Panc1 (cell line): ENCODE results near the gene EAF2. TPM values are rescaled to one million over a fixed set of nuclear protein-coding genes. Genes with fewer than 3 reads are reported as not detected.
"Not testable (repeated sequence)": the region's sequence is repeated elsewhere in the genome, so short reads cannot be mapped to it uniquely, and the experiment has no call there.

Experiments used
- ATAC-seq: fragments of 200-7000 bp; cut with Tn5 transposase; 2 replicates; pipeline ENCODE4 v1.9.1; 2020; ENCODE audit warnings: mild to moderate bottlenecking, moderate library complexity
- BruUV-seq: library from RNA; stranded (reverse); fragments of 400-500 nt; replicated peaks from 2 replicates; lab custom pipeline; 2021; lab: Mats Ljungman, UMichigan
- CTCF ChIA-PET: fragments of 300-600 bp; sonication (Branson Sonifier 250); formaldehyde crosslinking; loops from one replicate; lab custom pipeline; 2022; ENCODE audit warnings: antibody characterized with exemption; lab: Charles Lee
- POLR2A ChIA-PET: fragments of 300-600 bp; sonication (Branson Sonifier 250); formaldehyde crosslinking; loops from one replicate; lab custom pipeline; 2022; ENCODE audit warnings: antibody characterized with exemption; lab: Charles Lee
- DNase-seq: peaks from one replicate; pipeline ENCODE4 v3.0.0-alpha.2; 2010; ENCODE audit warnings: low read depth, low spot score
- H3K27ac ChIP-seq: 2 replicates; pipeline ENCODE4 v1.5.1; 2011; ENCODE audit warnings: mild to moderate bottlenecking, low read length, inconsistent platforms
- H3K27me3 ChIP-seq: fragments of 200-500 bp; sonication (Bioruptor generic); 2 replicates; pipeline ENCODE4 v1.6.0; 2014; ENCODE audit warnings: low read length, inconsistent platforms; ENCODE audit not compliant: control insufficient read depth, insufficient read depth
- H3K36me3 ChIP-seq: fragments of 200-500 bp; sonication (Bioruptor generic); 2 replicates; pipeline ENCODE4 v1.5.1; 2014; ENCODE audit warnings: inconsistent platforms, mild to moderate bottlenecking, low read length, moderate library complexity; ENCODE audit not compliant: control insufficient read depth, insufficient read depth
- H3K4me1 ChIP-seq: 2 replicates; pipeline ENCODE4 v1.5.1; 2011; ENCODE audit warnings: inconsistent platforms, mild to moderate bottlenecking, low read length, moderate library complexity; ENCODE audit not compliant: control insufficient read depth, insufficient read depth
- H3K4me3 ChIP-seq, 2 experiments: 2 replicates each; pipeline ENCODE4 v1.5.1; 2011 to 2012; ENCODE audit warnings: low read depth in 2 of 2, low read length in 2 of 2, mild to moderate bottlenecking in 2 of 2, inconsistent platforms in 1 of 2, moderate library complexity in 1 of 2
- H3K9me3 ChIP-seq: fragments of 200-500 bp; sonication (Bioruptor generic); 2 replicates; pipeline ENCODE4 v1.5.1; 2014; ENCODE audit warnings: low read depth, mild to moderate bottlenecking, inconsistent platforms, low read length, moderate library complexity; ENCODE audit not compliant: control insufficient read depth, insufficient read depth
- POLR2AphosphoS5 ChIP-seq: IDR thresholded peaks from 2 replicates; pipeline ENCODE4 v1.6.1; 2012; ENCODE audit warnings: mild to moderate bottlenecking, low read depth, low read length, moderate library complexity
- REST ChIP-seq, 2 experiments: IDR thresholded peaks; 2 replicates each; pipeline ENCODE4 v1.6.1; 2011 to 2012; ENCODE audit warnings: low read depth in 2 of 2, control low read depth in 1 of 2, low read length in 1 of 2, mild to moderate bottlenecking in 1 of 2, moderate library complexity in 1 of 2; ENCODE audit not compliant: insufficient read depth in 1 of 2
- SIN3A ChIP-seq: IDR thresholded peaks from 2 replicates; pipeline ENCODE4 v1.6.1; 2012; ENCODE audit warnings: low read depth, mild to moderate bottlenecking, low read length, moderate library complexity, borderline replicate concordance; ENCODE audit not compliant: insufficient read depth
- TCF7L2 ChIP-seq: IDR thresholded peaks from 2 replicates; pipeline ENCODE4 v1.6.1; 2011; ENCODE audit warnings: mild to moderate bottlenecking, low read depth, low read length, inconsistent platforms
- in situ Hi-C: cut with HindIII; loops from 2 replicates; pipeline ENCODE4 v1.10.0; 2016; ENCODE audit warnings: low sequenced_read_pairs, low pct_unique_long_range_greater_than_20kb
- intact Hi-C: fragments of 100-400 bp; cut with micrococcal nuclease; formaldehyde crosslinking; loops from one replicate; pipeline ENCODE4 v1.10.0; 2022; ENCODE audit not compliant: unreplicated experiment
- total RNA-seq: library from RNA; stranded (reverse); gene quantifications from one replicate; pipeline ENCODE4 v1.2.1, GENCODE V29; 2021; ENCODE audit not compliant: unreplicated experiment
- TF ChIP-seq, protein P1 (sequence below): fragments of 450-650 bp; IDR thresholded peaks from 2 replicates; pipeline ENCODE4 v1.5.1; 2017; ENCODE audit warnings: mild to moderate bottlenecking

The EAF2 gene
- total RNA-seq, 1 experiment from 2014 or later, result 5.3 TPM

DNA sequence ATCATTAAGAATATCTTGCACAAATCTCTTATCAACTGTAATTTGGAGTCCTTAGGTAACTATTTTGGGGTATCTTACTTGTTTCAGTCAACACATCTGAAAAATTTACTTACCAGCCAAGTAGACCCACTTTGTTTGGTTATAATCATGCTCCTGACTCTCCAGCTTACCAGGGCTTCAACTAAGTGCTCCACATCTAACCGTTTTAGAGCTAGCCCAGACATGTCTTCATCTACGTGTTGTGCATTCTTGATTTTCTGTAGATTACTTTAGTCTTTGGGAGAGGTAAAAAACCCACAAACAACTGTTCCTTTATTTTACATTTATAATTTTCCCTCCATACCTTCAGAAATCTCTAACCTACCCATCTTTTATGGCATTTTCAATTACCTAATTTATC, 17.2 kb downstream of the EAF2 start:
- no peak for ATAC-seq

DNA sequence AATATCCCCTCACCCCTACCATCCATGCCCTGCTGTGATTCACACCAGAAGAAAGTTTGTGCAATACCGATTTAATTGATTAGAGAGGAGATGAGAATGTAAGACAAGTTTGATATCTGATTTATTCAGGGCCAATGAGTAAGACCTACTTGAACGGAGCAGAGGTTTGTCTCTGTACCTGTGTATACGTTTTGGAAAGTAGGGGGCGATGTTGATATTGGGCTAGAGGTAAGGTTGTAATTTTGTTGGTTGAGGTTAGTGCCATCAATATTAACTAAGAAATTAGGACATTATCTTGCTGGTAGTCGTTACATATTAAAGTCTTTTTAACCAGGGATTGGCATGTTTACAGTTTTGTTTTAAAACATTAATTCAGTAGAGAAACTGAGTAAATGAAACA, 20.5 kb downstream of the EAF2 start:
- no peaks in the 10 kb centered on the region for H3K36me3 ChIP-seq
- TF ChIP-seq, protein P1, sequence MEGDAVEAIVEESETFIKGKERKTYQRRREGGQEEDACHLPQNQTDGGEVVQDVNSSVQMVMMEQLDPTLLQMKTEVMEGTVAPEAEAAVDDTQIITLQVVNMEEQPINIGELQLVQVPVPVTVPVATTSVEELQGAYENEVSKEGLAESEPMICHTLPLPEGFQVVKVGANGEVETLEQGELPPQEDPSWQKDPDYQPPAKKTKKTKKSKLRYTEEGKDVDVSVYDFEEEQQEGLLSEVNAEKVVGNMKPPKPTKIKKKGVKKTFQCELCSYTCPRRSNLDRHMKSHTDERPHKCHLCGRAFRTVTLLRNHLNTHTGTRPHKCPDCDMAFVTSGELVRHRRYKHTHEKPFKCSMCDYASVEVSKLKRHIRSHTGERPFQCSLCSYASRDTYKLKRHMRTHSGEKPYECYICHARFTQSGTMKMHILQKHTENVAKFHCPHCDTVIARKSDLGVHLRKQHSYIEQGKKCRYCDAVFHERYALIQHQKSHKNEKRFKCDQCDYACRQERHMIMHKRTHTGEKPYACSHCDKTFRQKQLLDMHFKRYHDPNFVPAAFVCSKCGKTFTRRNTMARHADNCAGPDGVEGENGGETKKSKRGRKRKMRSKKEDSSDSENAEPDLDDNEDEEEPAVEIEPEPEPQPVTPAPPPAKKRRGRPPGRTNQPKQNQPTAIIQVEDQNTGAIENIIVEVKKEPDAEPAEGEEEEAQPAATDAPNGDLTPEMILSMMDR, result peak; percentile 54; the same call in 1 of the 2 replicates
- no peak for TF ChIP-seq SIN3A
- H3K4me3 ChIP-seq, result no peak overlapping the region
- intact Hi-C loops, result no loop called here
- DNase-seq (no peak), ATAC-seq (no peak)
- BruUV-seq, result no TSS peak
- no peaks in the 10 kb centered on the region for H3K4me1 ChIP-seq
- in situ Hi-C loops, result no loop called here
- POLR2A ChIA-PET, result no interaction called here
- H3K27ac ChIP-seq, result no peak overlapping the region
- H3K27me3 ChIP-seq, result no peaks in the 10 kb centered on the region
- no peaks in the 10 kb centered on the region for H3K9me3 ChIP-seq
- CTCF ChIA-PET, result no interaction called here

More for the DNA sequence above, 17.2 kb downstream of the EAF2 start:
- no peak overlapping the region for H3K27ac ChIP-seq
- TF ChIP-seq TCF7L2, result no peak
- TF ChIP-seq POLR2AphosphoS5, result no peak
- TF ChIP-seq REST (IDR thresholded peaks at IDR 0.05; ENCODE audit: insufficient read depth in 1 of 2, low read depth in 2 of 2, low read length in 1 of 2), result no peak
- TF ChIP-seq, protein P1, result no peak
- no peak for TF ChIP-seq SIN3A
- intact Hi-C loops (no loop called here), in situ Hi-C loops (no loop called here)
- CTCF ChIA-PET, result no interaction called here
- DNase-seq, result no peak
- no peaks in the 10 kb centered on the region for H3K9me3 ChIP-seq
- no peaks in the 10 kb centered on the region for H3K36me3 ChIP-seq
- no peaks in the 10 kb centered on the region for H3K4me1 ChIP-seq
- H3K27me3 ChIP-seq, result no peaks in the 10 kb centered on the region
- BruUV-seq, result no TSS peak
- no peak overlapping the region for H3K4me3 ChIP-seq
- POLR2A ChIA-PET, result no interaction called here

GRCh38 chr3:121857778-121858177, 22.8 kb downstream of the EAF2 start:
- H3K27me3 ChIP-seq, ATAC-seq, DNase-seq, H3K9me3 ChIP-seq, POLR2A ChIA-PET, H3K4me3 ChIP-seq, BruUV-seq, intact Hi-C loops, CTCF ChIA-PET, H3K36me3 ChIP-seq, H3K27ac ChIP-seq, H3K4me1 ChIP-seq, in situ Hi-C loops: not testable (repeated sequence)

GRCh38 chr3:121863247-121863646, 28.2 kb downstream of the EAF2 start:
- CTCF ChIA-PET, ATAC-seq, H3K36me3 ChIP-seq, DNase-seq, H3K4me3 ChIP-seq, intact Hi-C loops, H3K4me1 ChIP-seq, H3K27ac ChIP-seq, in situ Hi-C loops, POLR2A ChIA-PET, H3K27me3 ChIP-seq, H3K9me3 ChIP-seq, BruUV-seq: not testable (repeated sequence)
